OCI-LY7 (cell line): ENCODE data around the gene COMMD3.

Experiments used
- EZH2phosphoT487 ChIP-seq: fragments of 200-600 bp; sonication (generic); IDR thresholded peaks from 2 replicates; pipeline ENCODE4 v1.6.1; 2018; ENCODE audit warnings: low read depth, borderline replicate concordance, mild to moderate bottlenecking, mixed run types, antibody characterized with exemption, low read length, moderate library complexity, mixed read lengths
- TF ChIP-seq, protein P1 (sequence below): fragments of 200-600 bp; sonication (generic); conservative IDR thresholded peaks from 2 replicates; pipeline ENCODE4 v1.5.1; 2014; ENCODE audit warnings: mild to moderate bottlenecking, antibody characterized with exemption, low read length, moderate library complexity, mixed read lengths

DNA sequence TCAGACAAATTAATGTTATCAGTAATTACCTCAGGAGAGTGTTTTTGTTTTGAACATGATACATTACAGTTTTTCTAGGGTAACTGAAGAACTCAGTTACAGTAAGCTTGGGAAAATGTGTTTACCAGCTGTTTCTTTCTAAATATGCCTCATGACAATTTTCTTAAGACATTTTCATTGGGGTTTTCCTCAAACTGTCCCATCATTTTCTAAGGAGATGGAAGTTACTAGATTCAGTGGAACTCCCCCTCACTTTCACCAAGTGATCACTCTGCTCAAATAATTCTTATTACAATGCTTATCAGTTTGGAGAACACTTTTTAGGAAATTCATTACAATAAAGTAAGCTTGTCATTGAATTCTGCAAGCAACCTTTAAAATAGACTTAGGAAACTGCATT is 22.7 kb downstream of the COMMD3 start:
- TF ChIP-seq EZH2phosphoT487, result no peak
- TF ChIP-seq, protein P1, sequence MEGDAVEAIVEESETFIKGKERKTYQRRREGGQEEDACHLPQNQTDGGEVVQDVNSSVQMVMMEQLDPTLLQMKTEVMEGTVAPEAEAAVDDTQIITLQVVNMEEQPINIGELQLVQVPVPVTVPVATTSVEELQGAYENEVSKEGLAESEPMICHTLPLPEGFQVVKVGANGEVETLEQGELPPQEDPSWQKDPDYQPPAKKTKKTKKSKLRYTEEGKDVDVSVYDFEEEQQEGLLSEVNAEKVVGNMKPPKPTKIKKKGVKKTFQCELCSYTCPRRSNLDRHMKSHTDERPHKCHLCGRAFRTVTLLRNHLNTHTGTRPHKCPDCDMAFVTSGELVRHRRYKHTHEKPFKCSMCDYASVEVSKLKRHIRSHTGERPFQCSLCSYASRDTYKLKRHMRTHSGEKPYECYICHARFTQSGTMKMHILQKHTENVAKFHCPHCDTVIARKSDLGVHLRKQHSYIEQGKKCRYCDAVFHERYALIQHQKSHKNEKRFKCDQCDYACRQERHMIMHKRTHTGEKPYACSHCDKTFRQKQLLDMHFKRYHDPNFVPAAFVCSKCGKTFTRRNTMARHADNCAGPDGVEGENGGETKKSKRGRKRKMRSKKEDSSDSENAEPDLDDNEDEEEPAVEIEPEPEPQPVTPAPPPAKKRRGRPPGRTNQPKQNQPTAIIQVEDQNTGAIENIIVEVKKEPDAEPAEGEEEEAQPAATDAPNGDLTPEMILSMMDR, result no peak
